HG03103 (cell line): ENCODE data around the gene ZC3H13.

Experiments
- ATAC-seq: cut with Tn5 transposase; IDR thresholded peaks from one replicate; pipeline ENCODE4 v1.9.1; 2021; ENCODE audit warnings: low read depth; ENCODE audit not compliant: unreplicated experiment

The ZC3H13 gene

DNA sequence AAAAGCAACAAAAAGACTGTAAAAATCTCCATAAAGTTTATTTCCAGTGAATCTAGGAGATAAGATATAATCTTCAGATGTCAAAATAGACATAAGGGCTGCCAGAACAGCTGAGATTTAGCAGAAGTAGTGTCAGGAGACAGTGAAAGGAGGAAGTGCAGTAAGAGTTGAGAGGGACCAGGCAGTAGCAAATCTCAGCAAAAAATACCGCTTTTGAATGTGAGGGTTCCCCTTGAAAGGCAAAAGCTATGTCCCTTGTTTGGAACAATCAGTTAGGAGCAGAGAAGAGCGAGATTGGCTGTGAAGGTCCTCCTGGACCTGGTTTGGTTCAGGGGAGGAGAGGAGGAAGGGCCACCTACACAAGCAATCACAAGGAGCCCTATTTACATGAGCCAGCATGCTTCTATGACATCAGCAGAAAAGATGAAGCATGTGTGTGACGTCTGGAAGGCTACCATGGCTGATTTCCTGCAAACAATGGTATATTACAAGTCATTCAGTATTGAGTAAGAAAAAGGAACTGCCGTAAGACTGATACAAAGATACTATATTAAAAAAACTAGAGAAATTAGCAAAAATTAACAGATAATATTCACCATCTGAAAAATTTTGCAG lies 102.1 kb downstream of the ZC3H13 start:
- ATAC-seq, result no peak

DNA sequence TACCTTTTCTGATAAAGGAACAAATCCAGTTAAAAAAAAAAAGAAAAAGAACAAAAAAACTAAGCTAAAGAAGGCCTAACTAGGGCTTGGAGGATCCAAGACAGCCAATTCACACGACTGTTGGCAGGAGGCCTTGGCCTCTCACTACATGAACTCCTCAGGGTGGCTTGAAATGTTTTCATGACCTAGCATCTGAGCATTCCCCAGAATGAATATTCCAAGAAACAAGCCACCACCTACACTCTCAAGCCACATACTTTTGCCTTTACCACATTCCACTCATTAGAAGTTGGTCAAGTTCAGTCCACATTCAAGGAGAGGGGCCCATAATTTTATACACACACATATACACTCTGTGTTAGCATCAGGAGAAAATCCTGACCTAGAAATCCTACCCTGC lies 103.4 kb downstream of the ZC3H13 start:
- ATAC-seq, result no peak

GRCh38 chr13:45943965-45944364 lies 108.6 kb downstream of the ZC3H13 start:
- no peak for ATAC-seq

- ATAC-seq, result no peak
These were observed 109.4 kb downstream of the ZC3H13 start for GRCh38 chr13:45943120-45943519.

DNA sequence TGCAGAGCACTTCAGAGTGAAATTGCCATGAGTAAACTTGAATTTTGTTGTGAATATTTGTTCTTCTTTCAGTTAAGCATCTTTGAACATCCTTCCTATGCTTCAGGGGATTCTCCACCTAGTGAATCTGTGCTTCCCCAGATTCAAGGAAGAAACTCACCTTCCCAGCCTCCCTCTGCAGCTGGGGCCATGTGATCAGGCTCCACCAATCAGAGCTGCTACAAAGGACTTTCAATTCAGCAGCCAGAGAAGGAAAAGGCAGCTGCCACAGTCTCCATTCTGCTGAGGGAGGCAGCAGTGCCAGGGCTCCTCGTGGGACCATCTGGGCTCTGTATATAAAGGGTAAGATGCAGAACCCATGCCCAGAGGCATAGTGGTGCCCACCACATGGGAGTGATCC lies 111.3 kb downstream of the ZC3H13 start:
- ATAC-seq, result no peak

DNA sequence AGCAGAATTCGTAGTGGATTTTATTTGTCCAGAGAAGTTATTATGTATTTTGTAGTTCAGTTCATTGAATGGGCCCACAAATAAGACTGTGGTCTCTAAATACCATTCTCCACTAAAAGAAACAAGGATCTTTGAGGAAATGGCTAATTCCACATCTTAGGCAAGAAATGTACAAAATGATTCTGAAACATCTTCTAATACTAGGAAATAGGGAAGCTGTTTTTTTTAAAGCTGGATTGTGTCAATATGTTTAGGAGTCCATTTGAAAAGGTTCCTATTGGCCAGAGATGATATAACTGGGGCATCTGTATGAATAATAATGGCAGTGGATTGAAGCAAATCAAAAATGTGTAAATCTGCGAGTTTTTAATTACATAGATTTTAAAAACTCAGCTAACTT lies 112.5 kb downstream of the ZC3H13 start:
- ATAC-seq, result no peak

DNA sequence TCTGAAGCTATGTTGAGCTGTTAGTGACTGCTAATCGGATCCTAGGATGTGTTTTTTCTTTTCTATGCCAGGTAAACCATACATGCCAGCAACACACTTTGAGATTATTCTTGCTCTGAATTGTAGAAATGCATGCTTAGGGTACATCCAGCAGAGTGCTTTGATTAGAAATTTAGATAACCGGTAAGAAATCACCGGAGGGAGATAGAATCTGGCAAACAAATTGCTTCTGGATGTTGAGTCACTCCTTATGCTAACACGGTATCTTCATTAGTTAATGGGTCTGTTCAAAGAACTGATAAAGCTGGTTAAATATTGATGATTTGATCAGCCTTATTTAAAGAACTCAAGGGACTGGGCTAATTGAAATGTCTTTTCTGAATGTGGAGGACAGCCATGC lies 115.9 kb downstream of the ZC3H13 start:
- no peak for ATAC-seq

DNA sequence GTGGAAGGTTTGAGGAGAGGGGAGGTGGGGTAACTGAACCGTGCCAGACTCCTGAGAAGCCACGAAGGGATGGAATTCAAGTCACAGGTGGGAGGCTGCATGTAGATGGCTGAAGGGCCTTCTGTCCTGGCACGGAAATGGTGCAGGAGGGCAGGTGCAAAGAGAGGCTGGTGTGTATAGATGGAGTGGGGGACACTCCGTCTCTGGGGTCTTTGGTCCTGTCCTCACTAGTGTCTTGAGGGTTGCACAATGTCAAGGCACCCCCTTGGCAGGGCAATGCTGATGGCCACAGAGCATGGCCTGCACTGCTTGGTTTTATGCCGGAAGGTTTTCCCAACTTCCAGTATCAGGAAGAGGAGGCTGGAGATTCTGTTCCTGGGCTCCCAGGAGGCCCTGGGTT lies 118.3 kb downstream of the ZC3H13 start:
- no peak for ATAC-seq

- no peak for ATAC-seq
These were observed 119.2 kb downstream of the ZC3H13 start for GRCh38 chr13:45933203-45933908.

DNA sequence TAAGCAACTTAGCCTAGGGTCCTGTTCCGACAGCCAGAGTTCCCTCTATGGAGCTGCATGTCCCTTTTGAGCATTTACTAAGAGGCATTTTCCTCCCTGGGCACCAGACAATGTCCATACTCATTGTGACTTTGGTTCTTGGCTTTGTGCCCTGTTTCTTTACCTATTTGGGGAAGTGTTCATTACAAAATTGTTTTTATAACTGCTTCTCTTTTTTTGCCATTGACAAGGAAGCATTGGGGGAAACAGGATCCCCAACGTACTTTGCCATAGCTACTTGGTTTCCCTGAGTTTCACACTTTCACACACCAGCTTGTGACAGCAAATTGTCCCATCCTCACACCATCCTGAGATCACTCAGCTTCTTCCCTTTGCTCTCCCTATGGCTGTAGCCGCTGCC lies 119.9 kb downstream of the ZC3H13 start:
- ATAC-seq, result no peak

DNA sequence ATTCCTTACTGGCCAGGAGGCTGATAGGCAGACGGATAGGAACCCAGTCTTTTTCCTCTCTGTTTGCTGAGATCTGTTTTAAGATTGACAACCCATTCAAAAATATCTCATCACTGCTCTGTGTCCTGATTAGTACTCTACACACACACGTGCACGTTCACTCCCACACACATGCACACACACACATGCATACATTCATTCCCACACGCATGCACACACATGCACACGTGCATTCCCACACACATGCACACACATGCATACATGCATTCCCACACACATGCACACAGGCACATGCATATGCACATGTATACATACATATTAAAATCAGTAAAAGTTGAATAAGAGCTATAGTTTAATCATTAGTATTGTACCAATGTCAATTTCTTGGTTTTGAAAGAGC lies 120.4 kb downstream of the ZC3H13 start:
- ATAC-seq, result no peak

GRCh38 chr13:45931211-45931610 lies 121.3 kb downstream of the ZC3H13 start:
- no peak for ATAC-seq

GRCh38 chr13:45930177-45930576 lies 122.4 kb downstream of the ZC3H13 start:
- ATAC-seq, result no peak

DNA sequence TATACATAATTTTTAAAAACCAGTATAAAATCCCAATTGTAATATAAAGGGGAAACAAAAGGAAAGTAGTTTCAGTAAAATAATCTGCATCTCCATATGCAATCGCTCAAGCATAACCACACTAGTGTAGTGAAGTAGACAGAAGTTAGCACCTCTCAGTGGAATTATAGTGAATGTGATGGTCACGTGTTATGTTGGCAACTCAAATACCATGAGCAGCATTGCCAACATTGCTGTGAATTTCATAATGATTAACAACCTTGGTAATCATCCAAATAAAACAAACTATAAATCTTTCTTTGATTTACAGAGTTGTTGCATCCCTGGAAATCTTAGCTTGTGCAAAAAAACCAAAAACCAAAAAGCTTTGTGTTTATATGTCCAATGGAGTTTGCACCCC lies 123.7 kb downstream of the ZC3H13 start:
- ATAC-seq, result no peak

DNA sequence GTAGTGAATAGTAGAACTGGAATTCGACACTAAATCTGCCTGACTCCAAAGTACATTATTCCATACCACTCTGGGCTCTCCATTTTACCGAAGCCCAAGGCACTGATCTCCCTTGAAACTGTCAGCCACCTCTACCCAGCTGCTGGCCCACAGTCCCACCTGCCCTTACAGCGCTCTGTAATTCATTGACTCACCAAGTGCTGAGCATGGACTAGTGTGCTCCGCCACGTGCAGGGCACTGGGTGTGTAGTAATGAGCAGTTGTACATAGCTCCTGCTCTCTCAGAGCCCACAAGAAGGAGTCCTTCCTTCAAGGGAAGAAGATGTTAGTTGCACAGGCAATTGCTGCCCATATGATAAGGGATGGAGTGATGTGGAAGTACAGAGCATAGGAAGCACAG lies 124.4 kb downstream of the ZC3H13 start:
- ATAC-seq, result no peak

- no peak for ATAC-seq
These were observed 125.8 kb downstream of the ZC3H13 start for GRCh38 chr13:45926741-45927140.

DNA sequence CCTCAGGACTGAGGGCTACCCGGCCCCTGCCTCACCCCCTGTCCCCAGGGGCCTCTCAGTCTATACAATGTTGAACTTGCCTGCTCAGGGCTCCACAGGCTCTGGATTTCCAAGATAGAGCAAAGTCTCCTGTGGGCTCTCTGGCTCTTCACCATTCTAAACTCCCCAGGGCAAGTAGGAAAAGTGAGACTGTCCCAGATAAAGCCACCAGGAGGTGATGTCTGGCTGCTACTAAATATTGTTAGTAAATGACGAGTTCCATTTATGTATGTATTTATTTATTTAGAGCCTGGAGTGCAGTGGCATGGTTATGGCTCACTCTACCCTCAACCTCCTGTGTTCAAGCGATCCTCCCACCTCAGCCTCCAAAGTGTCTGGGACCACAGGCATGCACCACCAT lies 127.4 kb downstream of the ZC3H13 start:
- ATAC-seq, result no peak

GRCh38 chr13:45921162-45921736 lies 131.3 kb downstream of the ZC3H13 start:
- ATAC-seq, result no peak

DNA sequence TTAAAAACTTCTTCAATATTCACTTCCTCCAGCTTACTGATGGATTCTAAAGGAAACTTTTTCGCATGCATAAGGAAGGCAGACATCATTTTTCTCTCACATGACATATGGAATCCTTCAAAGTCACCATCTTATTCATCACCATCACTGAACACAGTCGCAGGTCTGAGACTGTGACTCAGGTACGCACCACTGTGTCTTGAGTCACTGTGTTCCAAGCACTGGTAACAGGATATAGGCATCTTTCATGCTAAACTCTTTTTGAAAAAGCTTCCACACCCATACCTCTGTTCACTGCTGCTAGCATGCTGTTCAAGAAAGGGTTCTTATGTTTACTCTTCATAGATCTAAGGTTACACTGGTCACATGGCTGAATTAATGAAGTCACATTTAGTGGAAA lies 133.9 kb downstream of the ZC3H13 start:
- ATAC-seq, result no peak

DNA sequence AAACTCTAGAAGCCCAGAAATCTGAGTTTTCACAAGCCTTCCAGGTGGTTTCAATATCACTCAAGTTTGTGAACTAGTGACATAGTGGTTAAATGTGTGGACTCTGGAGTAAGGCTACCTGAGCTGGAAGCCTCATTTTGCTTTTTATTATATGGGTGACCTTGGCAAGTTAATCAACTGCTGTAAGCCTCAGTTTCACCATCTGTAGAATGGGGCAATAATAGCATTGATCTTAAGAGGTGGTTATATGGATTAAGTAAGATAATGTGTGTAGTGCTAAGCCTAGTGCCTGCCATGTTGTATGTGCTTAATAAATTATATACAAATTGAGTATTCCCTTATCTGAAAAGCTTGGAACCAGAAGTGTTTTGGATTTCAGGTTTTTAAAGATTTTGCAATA lies 135.5 kb downstream of the ZC3H13 start:
- no peak for ATAC-seq

- no peak for ATAC-seq
These were observed 136.7 kb downstream of the ZC3H13 start for GRCh38 chr13:45915686-45916439.

GRCh38 chr13:45909673-45910072 lies 142.9 kb downstream of the ZC3H13 start:
- no peak for ATAC-seq
